ENCODE measurements around the gene TAF1B. TPM values are rescaled to one million over a fixed set of nuclear protein-coding genes. Genes with fewer than 3 reads are reported as not detected.

Gene TAF1B
- total RNA-seq, 6 experiments from 2014 or later = 17.3 to 24.0 (median 22.3) TPM

- H3K27me3 Mint-ChIP-seq (ENCODE audit: insufficient read depth) = peaks cover 12% of the 10 kb centered on the region
- H3K4me3 Mint-ChIP-seq = no peak overlapping the region
- H3K9me3 Mint-ChIP-seq = no peaks in the 10 kb centered on the region
- peaks cover 33% of the 10 kb centered on the region for H3K4me1 Mint-ChIP-seq (ENCODE audit: low read depth)
- no peak overlapping the region for H3K27ac Mint-ChIP-seq
- no peaks in the 10 kb centered on the region for H3K36me3 Mint-ChIP-seq (ENCODE audit: low read depth)
- DNase-seq = no peak
- no peak for TF ChIP-seq CTCF (IDR thresholded peaks at IDR 0.05)
These were observed 102.8 kb downstream of the TAF1B start for GRCh38 chr2:9946076-9946475.

- Mint-ChIP-seq H3K27ac (no peak overlapping the region), H3K4me1 (ENCODE audit: low read depth) (peaks cover 25% of the 10 kb centered on the region), H3K27me3 (ENCODE audit: insufficient read depth) (peaks cover 12% of the 10 kb centered on the region), H3K36me3 (ENCODE audit: low read depth) (no peaks in the 10 kb centered on the region), H3K4me3 (no peak overlapping the region), H3K9me3 (no peaks in the 10 kb centered on the region)
- DNase-seq = no peak
- TF ChIP-seq CTCF (IDR thresholded peaks at IDR 0.05) = no peak
These were observed 103.5 kb downstream of the TAF1B start for GRCh38 chr2:9946818-9947217.

GRCh38 chr2:9948721-9949120, 105.4 kb downstream of the TAF1B start:
- Mint-ChIP-seq H3K9me3 (no peaks in the 10 kb centered on the region), H3K36me3 (ENCODE audit: low read depth) (no peaks in the 10 kb centered on the region), H3K4me3 (no peak overlapping the region), H3K27me3 (ENCODE audit: insufficient read depth) (peaks cover 12% of the 10 kb centered on the region), H3K4me1 (ENCODE audit: low read depth) (peaks cover 23% of the 10 kb centered on the region), H3K27ac (no peak overlapping the region)
- TF ChIP-seq CTCF (IDR thresholded peaks at IDR 0.05) = no peak
- no peak for DNase-seq

GRCh38 chr2:9949239-9949991, 106.1 kb downstream of the TAF1B start:
- Mint-ChIP-seq H3K9me3 (no peaks in the 10 kb centered on the region), H3K27ac (no peak overlapping the region), H3K27me3 (ENCODE audit: insufficient read depth) (peaks cover 12% of the 10 kb centered on the region), H3K4me1 (ENCODE audit: low read depth) (peaks cover 23% of the 10 kb centered on the region), H3K4me3 (peak overlapping the region; percentile 71), H3K36me3 (ENCODE audit: low read depth) (no peaks in the 10 kb centered on the region)
- no peak for DNase-seq
- TF ChIP-seq CTCF (IDR thresholded peaks at IDR 0.05) = no peak

- no peaks in the 10 kb centered on the region for H3K9me3 Mint-ChIP-seq
- H3K36me3 Mint-ChIP-seq (ENCODE audit: low read depth) = no peaks in the 10 kb centered on the region
- DNase-seq = no peak
- H3K4me3 Mint-ChIP-seq = peak overlapping the region; percentile 71
- H3K27me3 Mint-ChIP-seq (ENCODE audit: insufficient read depth) = peaks cover 9% of the 10 kb centered on the region
- H3K27ac Mint-ChIP-seq = no peak overlapping the region
- H3K4me1 Mint-ChIP-seq (ENCODE audit: low read depth) = peaks cover 23% of the 10 kb centered on the region
- TF ChIP-seq CTCF (IDR thresholded peaks at IDR 0.05) = no peak
These were observed 106.8 kb downstream of the TAF1B start for GRCh38 chr2:9949992-9950520.

Data from HFFc6 (cell line).